IPS DF 4.7 (cell line): ENCODE results near the gene FAAP100.

ENCODE experiments used
- DNase-seq: peaks from one replicate; pipeline ENCODE4 v3.0.0-alpha.2; 2013; ENCODE audit warnings: low spot score; ENCODE audit errors: extremely low read depth

The FAAP100 gene

GRCh38 chr17:81512562-81513371, 39.4 kb downstream of the FAAP100 start, which contains the start of gene ACTG1:
TSS of gene ACTG1 (minus strand) at chr17:81512799. CDS start at chr17:81512354, 445 bp downstream.
- no peak for DNase-seq

- no peak for DNase-seq
These were observed 40.2 kb downstream of the FAAP100 start for GRCh38 chr17:81511804-81512561.

GRCh38 chr17:81511554-81511803, 40.7 kb downstream of the FAAP100 start:
- no peak for DNase-seq

GRCh38 chr17:81510785-81511553, 41.2 kb downstream of the FAAP100 start:
- DNase-seq, result no peak

GRCh38 chr17:81509972-81510784, 42.0 kb downstream of the FAAP100 start:
- no peak for DNase-seq

- DNase-seq, result no peak
These were observed 42.8 kb downstream of the FAAP100 start for GRCh38 chr17:81509207-81509971.

GRCh38 chr17:81508639-81509206, 43.4 kb downstream of the FAAP100 start:
- DNase-seq, result no peak

GRCh38 chr17:81503619-81504018, 48.5 kb downstream of the FAAP100 start:
- no peak for DNase-seq

GRCh38 chr17:81502471-81503017, 49.6 kb downstream of the FAAP100 start:
- no peak for DNase-seq

GRCh38 chr17:81500047-81500446, 52.1 kb downstream of the FAAP100 start:
- no peak for DNase-seq

- no peak for DNase-seq
These were observed 52.6 kb downstream of the FAAP100 start for GRCh38 chr17:81499601-81499970.

GRCh38 chr17:81498953-81499600, 53.1 kb downstream of the FAAP100 start:
- no peak for DNase-seq

- no peak for DNase-seq
These were observed 57.4 kb downstream of the FAAP100 start for GRCh38 chr17:81494626-81495377.

GRCh38 chr17:81493198-81494038, 58.7 kb downstream of the FAAP100 start:
- DNase-seq, result no peak

- no peak for DNase-seq
These were observed 59.4 kb downstream of the FAAP100 start for GRCh38 chr17:81492706-81493105.

- no peak for DNase-seq
These were observed 60.0 kb downstream of the FAAP100 start for GRCh38 chr17:81492202-81492601.

- no peak for DNase-seq
These were observed 60.4 kb downstream of the FAAP100 start for GRCh38 chr17:81491761-81492160.

- DNase-seq, result no peak
These were observed 61.0 kb downstream of the FAAP100 start for GRCh38 chr17:81491181-81491581.
